OCI-LY7 (cell line): ENCODE measurements around the gene TENT5A.

Experiments
- CTCF ChIP-seq: fragments of 200-600 bp; sonication (generic); conservative IDR thresholded peaks from 2 replicates; pipeline ENCODE4 v1.5.1; 2014; ENCODE audit warnings: mild to moderate bottlenecking, antibody characterized with exemption, low read length, moderate library complexity, mixed read lengths
- EZH2phosphoT487 ChIP-seq: fragments of 200-600 bp; sonication (generic); IDR thresholded peaks from 2 replicates; pipeline ENCODE4 v1.6.1; 2018; ENCODE audit warnings: low read depth, borderline replicate concordance, mild to moderate bottlenecking, mixed run types, antibody characterized with exemption, low read length, moderate library complexity, mixed read lengths

GRCh38 chr6:81768150-81768942 is 15.9 kb upstream of the TENT5A start:
- TF ChIP-seq CTCF (no peak), EZH2phosphoT487 (no peak)
